Fibroblast of the aortic adventitia (primary cell): Measurements from ENCODE around the gene AVEN. TPM values are rescaled to one million over a fixed set of nuclear protein-coding genes. Genes with fewer than 3 reads are reported as not detected.
A peak's percentile ranks its signal among the peaks of the same experiment; 100 is the strongest.
"Not testable (repeated sequence)": the region's sequence is repeated elsewhere in the genome, so short reads cannot be mapped to it uniquely, and the experiment has no call there.

Source experiments
- DNase-seq: peaks from one replicate; pipeline ENCODE4 v3.0.0-alpha.2; 2010; ENCODE audit warnings: low read depth
- H3K4me3 ChIP-seq: 2 replicates; pipeline ENCODE4 v1.5.1; 2011; ENCODE audit warnings: low read depth, mild to moderate bottlenecking, control low read depth, low read length, moderate library complexity
- CTCF ChIP-seq: IDR thresholded peaks from 2 replicates; pipeline ENCODE4 v1.5.1; 2011; ENCODE audit warnings: mild to moderate bottlenecking, low read length, control low read depth, inconsistent platforms; ENCODE audit not compliant: insufficient read depth
- total RNA-seq: library from RNA; depleted of rRNA; stranded (reverse); fragments of >200 nt; gene quantifications from 2 replicates; pipeline ENCODE4 v1.2.3, GENCODE V29; 2012; ENCODE audit warnings: low replicate concordance

The AVEN gene
- total RNA-seq, 1 donor = 17.2 TPM

DNA sequence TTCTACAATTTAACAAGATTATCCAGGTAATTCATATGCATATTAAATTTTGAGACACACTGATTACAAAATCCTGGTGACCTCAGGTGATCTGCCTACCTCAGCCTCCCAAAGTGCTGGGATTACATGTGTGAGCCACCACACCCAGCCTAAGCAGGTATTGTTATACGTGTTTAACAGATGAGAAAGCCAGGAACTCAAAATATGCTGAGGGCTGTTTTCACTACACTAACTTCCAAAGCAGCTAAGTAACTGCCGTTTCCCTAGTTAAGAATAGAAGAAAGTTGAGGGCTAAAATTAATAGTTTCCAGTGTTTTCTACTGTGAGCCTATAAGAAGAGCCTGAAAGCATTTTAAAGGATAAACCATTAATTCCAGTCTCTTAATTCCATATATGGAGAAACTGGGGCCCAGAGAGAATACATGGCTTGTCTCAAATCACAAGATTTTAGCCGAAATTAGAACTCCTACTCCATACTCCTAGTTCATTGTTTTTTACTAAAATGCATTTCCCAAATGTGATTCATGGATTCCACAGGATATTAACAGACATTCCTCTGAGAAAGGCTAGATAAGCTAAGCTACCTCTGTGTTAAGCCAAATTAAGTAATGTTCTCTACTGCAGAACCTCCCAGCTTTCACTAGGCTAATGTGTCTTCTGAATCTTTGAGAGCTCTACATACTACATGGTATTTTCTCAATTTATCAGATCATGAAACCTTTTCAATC is 17.0 kb upstream of the AVEN start:
- TF ChIP-seq CTCF = no peak
- peak overlapping the region; percentile 7 for H3K4me3 ChIP-seq
- peak; percentile 97 for DNase-seq

DNA sequence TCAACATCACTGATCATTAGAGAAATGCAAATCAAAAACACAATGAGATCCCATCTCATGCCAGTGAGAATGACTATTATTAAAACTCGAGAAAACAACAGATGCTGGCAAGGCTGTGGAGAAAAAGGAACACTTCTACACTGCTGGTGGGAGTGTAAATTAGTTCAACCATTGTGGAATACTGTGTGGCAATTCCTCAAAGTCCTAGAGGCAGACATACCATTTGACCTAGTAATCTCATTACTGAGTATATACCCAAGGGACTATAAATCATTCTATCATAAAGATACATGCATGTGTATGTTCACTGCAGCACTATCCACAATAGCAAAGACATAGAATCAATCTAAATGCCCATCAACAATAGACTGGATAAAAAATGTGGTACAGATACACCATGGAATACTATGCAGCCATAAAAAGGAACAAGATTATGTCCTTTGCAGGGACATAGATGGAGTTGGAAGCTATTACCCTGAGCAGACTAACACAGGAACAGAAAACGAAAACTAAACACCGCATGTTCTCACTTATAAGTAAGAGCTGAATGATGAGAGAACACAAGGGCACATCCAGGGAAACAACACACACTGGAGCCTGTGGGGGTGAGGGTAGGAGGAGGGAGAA is 15.2 kb upstream of the AVEN start:
- DNase-seq = no peak
- H3K4me3 ChIP-seq = no peak overlapping the region
- no peak for TF ChIP-seq CTCF

DNA sequence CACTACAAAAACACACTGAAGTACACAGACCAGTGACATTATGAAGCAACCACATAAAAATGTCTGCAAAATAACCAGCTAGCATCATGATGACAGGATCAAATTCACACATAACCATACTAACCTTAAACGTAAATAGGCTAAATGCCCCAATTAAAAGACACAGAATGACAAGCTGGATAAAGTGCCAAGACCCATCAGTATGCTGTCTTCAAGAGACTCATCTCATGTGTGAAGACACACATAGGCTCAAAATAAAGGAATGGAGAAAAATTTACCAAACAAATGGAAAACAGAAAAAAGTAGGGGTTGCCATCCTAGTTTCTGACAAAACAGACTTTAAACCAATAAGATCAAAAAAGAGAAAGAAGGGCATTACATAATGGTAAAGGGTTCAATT is 11.4 kb upstream of the AVEN start:
- H3K4me3 ChIP-seq, DNase-seq: not testable (repeated sequence)

- H3K4me3 ChIP-seq = no peak overlapping the region
- no peak for TF ChIP-seq CTCF
- peak; percentile 92 for DNase-seq
Measured at GRCh38 chr15:34049112-34049511, 10.1 kb upstream of the AVEN start.

GRCh38 chr15:34047893-34048775 is 9.1 kb upstream of the AVEN start:
- TF ChIP-seq CTCF = no peak
- peak; percentile 69 for DNase-seq
- no peak overlapping the region for H3K4me3 ChIP-seq

DNA sequence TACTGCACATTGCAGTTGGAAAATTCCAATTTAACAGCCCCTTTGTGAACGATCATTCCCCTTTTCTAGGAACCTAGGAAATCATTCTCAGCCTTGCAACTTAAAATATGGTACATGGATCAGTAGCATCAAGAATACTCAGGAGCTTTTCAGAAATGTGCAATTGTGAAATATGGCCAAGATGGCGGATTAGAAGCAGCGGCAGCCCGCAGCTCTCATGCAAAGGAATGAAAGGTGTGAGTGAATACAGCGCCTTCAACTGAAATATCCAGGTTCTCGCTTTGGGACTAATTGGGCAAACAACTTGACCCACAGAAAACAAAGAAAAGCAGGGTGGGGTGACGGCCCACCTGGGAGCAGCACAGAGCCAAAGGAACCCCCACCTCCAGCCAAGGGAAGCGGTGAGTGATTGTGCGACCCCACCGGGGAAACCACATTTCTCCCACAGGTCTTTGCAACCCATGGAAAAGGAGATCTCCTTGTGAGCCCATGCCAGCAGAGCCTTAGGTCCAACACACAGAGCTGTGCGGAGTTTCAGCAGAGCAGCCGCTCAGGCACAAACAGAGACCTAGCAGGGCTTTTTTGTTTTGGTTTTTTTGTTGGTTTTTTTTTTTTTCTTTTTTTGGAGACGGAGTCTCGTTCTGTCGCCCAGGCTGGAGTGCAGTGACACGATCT is 7.6 kb upstream of the AVEN start:
- no peak for TF ChIP-seq CTCF

More for the DNA sequence above, 7.6 kb upstream of the AVEN start:
- no peak overlapping the region for H3K4me3 ChIP-seq
- DNase-seq = no peak
